ENCODE measurements around the gene TMEM79. TPM values are rescaled to one million over a fixed set of nuclear protein-coding genes. Genes with fewer than 3 reads are reported as not detected.

TMEM79 gene
- total RNA-seq, 1 experiment from 2014 or later: 12.8 TPM

Other genes starting within 250 kb of the TMEM79 start
- gene UBQLN4, start 230.5 kb upstream of the TMEM79 start, total RNA-seq (2022): 60.0 and 77.3 TPM in 2 replicates
- 69.8 and 69.9 TPM in 2 replicates for gene LAMTOR2, start 229.5 kb upstream of the TMEM79 start, total RNA-seq (2022)
- gene RAB25, start 223.2 kb upstream of the TMEM79 start, total RNA-seq (2022): 182 and 189 TPM in 2 replicates
- gene MEX3A, start 201.9 kb upstream of the TMEM79 start, total RNA-seq (2022): 3.3 and 5.0 TPM in 2 replicates
- 499 and 514 TPM in 2 replicates for gene LMNA, start 169.6 kb upstream of the TMEM79 start, total RNA-seq (2022)
- gene SEMA4A, start 130.7 kb upstream of the TMEM79 start, total RNA-seq (2022): 6.9 and 7.2 TPM in 2 replicates
- 28.2 and 32.5 TPM in 2 replicates for gene SLC25A44, start 90.2 kb upstream of the TMEM79 start, total RNA-seq (2022)
- 57.3 and 59.0 TPM in 2 replicates for gene PMF1, start 71.3 kb upstream of the TMEM79 start, total RNA-seq (2022)
- gene BGLAP, start 42.1 kb upstream of the TMEM79 start, total RNA-seq (2022): 2.0 and 2.6 TPM in 2 replicates
- 20.4 and 21.2 TPM in 2 replicates for gene PAQR6, start 36.3 kb upstream of the TMEM79 start, total RNA-seq (2022)
- 117 and 118 TPM in 2 replicates for gene SMG5, start 1.5 kb upstream of the TMEM79 start, total RNA-seq (2022)
- 31.0 and 39.7 TPM in 2 replicates for gene GLMP, start 11.4 kb downstream of the TMEM79 start, total RNA-seq (2022)
- 0.81 and 1.5 TPM in 2 replicates for gene VHLL, start 15.0 kb downstream of the TMEM79 start, total RNA-seq (2022)
- gene CCT3, start 54.0 kb downstream of the TMEM79 start, total RNA-seq (2022): 554 and 598 TPM in 2 replicates
- gene TSACC, start 54.2 kb downstream of the TMEM79 start, total RNA-seq (2022): 1.4 and 2.0 TPM in 2 replicates
- 0.26 and 0.42 TPM in 2 replicates for gene RHBG, start 84.9 kb downstream of the TMEM79 start, total RNA-seq (2022)
- gene MEF2D, start 216.4 kb downstream of the TMEM79 start, total RNA-seq (2022): 48.4 and 54.1 TPM in 2 replicates